Activated T-cell treated with anti-CD3 and anti-CD28 coated beads, Interleukin-2, amount 50 U/mL, for 24 hours (primary cell): ENCODE results near the gene HMGCS2.

Experiments used
- DNase-seq: peaks from one replicate; pipeline ENCODE4 v3.0.0-alpha.2; 2020
- H3K27ac Mint-ChIP-seq: 2 replicates; pipeline ENCODE4 v1.8.0; 2020; ENCODE audit warnings: mild to moderate bottlenecking, mixed read lengths
- H3K27me3 Mint-ChIP-seq: 2 replicates; pipeline ENCODE4 v1.8.0; 2020; ENCODE audit warnings: mixed read lengths
- H3K36me3 Mint-ChIP-seq: 2 replicates; pipeline ENCODE4 v1.8.0; 2020; ENCODE audit warnings: low read depth, mixed read lengths
- H3K4me1 Mint-ChIP-seq: 2 replicates; pipeline ENCODE4 v1.8.0; 2020; ENCODE audit warnings: low read depth, mixed read lengths
- H3K4me3 Mint-ChIP-seq: 2 replicates; pipeline ENCODE4 v1.8.0; 2020; ENCODE audit warnings: mild to moderate bottlenecking, moderate library complexity, mixed read lengths
- H3K9me3 Mint-ChIP-seq: 2 replicates; pipeline ENCODE4 v1.8.0; 2020; ENCODE audit warnings: mixed read lengths

The HMGCS2 gene

GRCh38 chr1:119781434-119782210 is 12.9 kb upstream of the HMGCS2 start:
- Mint-ChIP-seq H3K9me3 (no peaks in the 10 kb centered on the region), H3K36me3 (no peaks in the 10 kb centered on the region), H3K4me3 (no peak overlapping the region), H3K4me1 (peaks cover 14% of the 10 kb centered on the region), H3K27ac (no peak overlapping the region), H3K27me3 (peaks cover 15% of the 10 kb centered on the region)
- no peak for DNase-seq

GRCh38 chr1:119779869-119780356 is 11.2 kb upstream of the HMGCS2 start:
- Mint-ChIP-seq H3K27me3 (peaks cover 8% of the 10 kb centered on the region), H3K27ac (no peak overlapping the region), H3K4me1 (peaks cover 8% of the 10 kb centered on the region), H3K36me3 (no peaks in the 10 kb centered on the region), H3K4me3 (no peak overlapping the region), H3K9me3 (no peaks in the 10 kb centered on the region)
- DNase-seq: no peak

- H3K27ac Mint-ChIP-seq: no peak overlapping the region
- H3K4me3 Mint-ChIP-seq: no peak overlapping the region
- no peak for DNase-seq
- no peaks in the 10 kb centered on the region for H3K36me3 Mint-ChIP-seq
- peaks cover 8% of the 10 kb centered on the region for H3K27me3 Mint-ChIP-seq
- no peaks in the 10 kb centered on the region for H3K9me3 Mint-ChIP-seq
- H3K4me1 Mint-ChIP-seq: peaks cover 8% of the 10 kb centered on the region
These were observed 10.3 kb upstream of the HMGCS2 start for GRCh38 chr1:119778886-119779560.

- no peaks in the 10 kb centered on the region for H3K9me3 Mint-ChIP-seq
- H3K36me3 Mint-ChIP-seq: no peaks in the 10 kb centered on the region
- no peak overlapping the region for H3K4me3 Mint-ChIP-seq
- peaks cover 11% of the 10 kb centered on the region for H3K27me3 Mint-ChIP-seq
- peaks cover 3% of the 10 kb centered on the region for H3K4me1 Mint-ChIP-seq
- no peak overlapping the region for H3K27ac Mint-ChIP-seq
- DNase-seq: no peak
These were observed 9.7 kb upstream of the HMGCS2 start for GRCh38 chr1:119778359-119778758.

GRCh38 chr1:119774746-119775490 is 6.2 kb upstream of the HMGCS2 start:
- H3K4me1 Mint-ChIP-seq: no peaks in the 10 kb centered on the region
- H3K36me3 Mint-ChIP-seq: no peaks in the 10 kb centered on the region
- H3K27ac Mint-ChIP-seq: no peak overlapping the region
- no peaks in the 10 kb centered on the region for H3K9me3 Mint-ChIP-seq
- H3K4me3 Mint-ChIP-seq: no peak overlapping the region
- no peak for DNase-seq
- H3K27me3 Mint-ChIP-seq: peaks cover 5% of the 10 kb centered on the region

GRCh38 chr1:119773711-119774241 is 5.1 kb upstream of the HMGCS2 start:
- Mint-ChIP-seq H3K9me3 (no peaks in the 10 kb centered on the region), H3K27ac (no peak overlapping the region), H3K27me3 (peaks cover 7% of the 10 kb centered on the region), H3K4me1 (no peaks in the 10 kb centered on the region), H3K36me3 (no peaks in the 10 kb centered on the region), H3K4me3 (no peak overlapping the region)
- DNase-seq: no peak

- Mint-ChIP-seq H3K4me1 (no peaks in the 10 kb centered on the region), H3K36me3 (no peaks in the 10 kb centered on the region), H3K4me3 (no peak overlapping the region), H3K27me3 (peaks cover 17% of the 10 kb centered on the region), H3K9me3 (no peaks in the 10 kb centered on the region), H3K27ac (no peak overlapping the region)
- DNase-seq: no peak
These were observed 3.6 kb upstream of the HMGCS2 start for GRCh38 chr1:119772298-119772697.

GRCh38 chr1:119771770-119772169 is 3.1 kb upstream of the HMGCS2 start:
- Mint-ChIP-seq H3K4me1 (peaks cover 1% of the 10 kb centered on the region), H3K27me3 (peaks cover 22% of the 10 kb centered on the region), H3K4me3 (no peak overlapping the region), H3K9me3 (no peaks in the 10 kb centered on the region), H3K36me3 (no peaks in the 10 kb centered on the region), H3K27ac (no peak overlapping the region)
- no peak for DNase-seq

GRCh38 chr1:119771016-119771415 is 2.3 kb upstream of the HMGCS2 start:
- H3K27ac Mint-ChIP-seq: no peak overlapping the region
- H3K36me3 Mint-ChIP-seq: no peaks in the 10 kb centered on the region
- no peak overlapping the region for H3K4me3 Mint-ChIP-seq
- H3K9me3 Mint-ChIP-seq: no peaks in the 10 kb centered on the region
- peaks cover 27% of the 10 kb centered on the region for H3K27me3 Mint-ChIP-seq
- DNase-seq: no peak
- H3K4me1 Mint-ChIP-seq: peaks cover 1% of the 10 kb centered on the region

GRCh38 chr1:119767486-119767885 is 1.2 kb downstream of the HMGCS2 start:
- no peaks in the 10 kb centered on the region for H3K9me3 Mint-ChIP-seq
- no peak overlapping the region for H3K4me3 Mint-ChIP-seq
- H3K4me1 Mint-ChIP-seq: peaks cover 1% of the 10 kb centered on the region
- DNase-seq: no peak
- H3K36me3 Mint-ChIP-seq: no peaks in the 10 kb centered on the region
- peaks cover 22% of the 10 kb centered on the region for H3K27me3 Mint-ChIP-seq
- H3K27ac Mint-ChIP-seq: no peak overlapping the region

- H3K9me3 Mint-ChIP-seq: no peaks in the 10 kb centered on the region
These were observed 2.3 kb downstream of the HMGCS2 start for GRCh38 chr1:119766374-119766794.

GRCh38 chr1:119764220-119764619 is 4.5 kb downstream of the HMGCS2 start:
- no peak for DNase-seq
- H3K27ac Mint-ChIP-seq: no peak overlapping the region
- H3K9me3 Mint-ChIP-seq: no peaks in the 10 kb centered on the region
- H3K4me1 Mint-ChIP-seq: peaks cover 1% of the 10 kb centered on the region
- H3K27me3 Mint-ChIP-seq: peaks cover 28% of the 10 kb centered on the region
- no peak overlapping the region for H3K4me3 Mint-ChIP-seq
- no peaks in the 10 kb centered on the region for H3K36me3 Mint-ChIP-seq

More at GRCh38 chr1:119766374-119766794, 2.3 kb downstream of the HMGCS2 start:
- H3K27ac Mint-ChIP-seq: no peak overlapping the region
- no peaks in the 10 kb centered on the region for H3K36me3 Mint-ChIP-seq
- no peak for DNase-seq
- no peak overlapping the region for H3K4me3 Mint-ChIP-seq
- H3K4me1 Mint-ChIP-seq: peaks cover 1% of the 10 kb centered on the region
- H3K27me3 Mint-ChIP-seq: peaks cover 22% of the 10 kb centered on the region

- no peak for DNase-seq
- no peak overlapping the region for H3K27ac Mint-ChIP-seq
- no peak overlapping the region for H3K4me3 Mint-ChIP-seq
- no peaks in the 10 kb centered on the region for H3K9me3 Mint-ChIP-seq
- peaks cover 18% of the 10 kb centered on the region for H3K27me3 Mint-ChIP-seq
- H3K4me1 Mint-ChIP-seq: peaks cover 1% of the 10 kb centered on the region
- no peaks in the 10 kb centered on the region for H3K36me3 Mint-ChIP-seq
These were observed 5.8 kb downstream of the HMGCS2 start for GRCh38 chr1:119762953-119763352.

- peaks cover 17% of the 10 kb centered on the region for H3K27me3 Mint-ChIP-seq
- H3K9me3 Mint-ChIP-seq: no peaks in the 10 kb centered on the region
- no peak overlapping the region for H3K4me3 Mint-ChIP-seq
- H3K27ac Mint-ChIP-seq: no peak overlapping the region
- DNase-seq: no peak
- peaks cover 1% of the 10 kb centered on the region for H3K4me1 Mint-ChIP-seq
- no peaks in the 10 kb centered on the region for H3K36me3 Mint-ChIP-seq
These were observed 6.3 kb downstream of the HMGCS2 start for GRCh38 chr1:119762409-119762808.
